GM23248 (cell line): ENCODE results near the gene DNAJB2. TPM values are rescaled to one million over a fixed set of nuclear protein-coding genes. Genes with fewer than 3 reads are reported as not detected.

ENCODE experiments used
- DNase-seq: peaks from one replicate; pipeline ENCODE4 v3.0.0-alpha.2; 2015
- H2AFZ ChIP-seq: fragments of 200-600 bp; sonication (generic); 2 replicates; pipeline ENCODE4 v1.6.1; 2016; ENCODE audit warnings: antibody characterized with exemption
- H3F3A ChIP-seq: fragments of 200-600 bp; sonication (generic); 2 replicates; pipeline ENCODE4 v1.6.1; 2016; ENCODE audit warnings: mild to moderate bottlenecking, antibody characterized with exemption, mixed run types; ENCODE audit not compliant: insufficient read depth
- H3K27ac ChIP-seq: fragments of 200-600 bp; sonication (generic); 2 replicates; pipeline ENCODE4 v1.5.1; 2016; ENCODE audit warnings: mild to moderate bottlenecking
- H3K27me3 ChIP-seq: fragments of 200-600 bp; sonication (generic); replicated peaks from 2 replicates; pipeline ENCODE4 v1.6.1; 2016; ENCODE audit warnings: mild to moderate bottlenecking; ENCODE audit not compliant: insufficient read depth
- H3K36me3 ChIP-seq: fragments of 200-600 bp; sonication (generic); 2 replicates; pipeline ENCODE4 v1.6.1; 2016; ENCODE audit warnings: low read depth, mild to moderate bottlenecking
- H3K4me1 ChIP-seq: fragments of 200-600 bp; sonication (generic); 2 replicates; pipeline ENCODE4 v1.6.1; 2016; ENCODE audit warnings: mild to moderate bottlenecking; ENCODE audit not compliant: insufficient read depth
- H3K4me2 ChIP-seq: fragments of 200-600 bp; sonication (generic); one replicate; pipeline ENCODE4 v1.6.1; 2016; ENCODE audit warnings: mild to moderate bottlenecking; ENCODE audit not compliant: unreplicated experiment
- H3K4me3 ChIP-seq: fragments of 200-600 bp; sonication (generic); 2 replicates; pipeline ENCODE4 v1.5.1; 2016; ENCODE audit warnings: mild to moderate bottlenecking
- H3K79me2 ChIP-seq: fragments of 200-600 bp; sonication (generic); 2 replicates; pipeline ENCODE4 v1.6.1; 2016; ENCODE audit warnings: mild to moderate bottlenecking; ENCODE audit not compliant: insufficient read depth
- H3K9ac ChIP-seq: fragments of 200-600 bp; sonication (generic); 2 replicates; pipeline ENCODE4 v1.6.1; 2016; ENCODE audit warnings: mild to moderate bottlenecking
- H3K9me2 ChIP-seq: fragments of 200-600 bp; sonication (generic); 2 replicates; pipeline ENCODE4 v1.6.1; 2016; ENCODE audit warnings: mixed run types, mild to moderate bottlenecking, moderate library complexity; ENCODE audit not compliant: insufficient read depth
- H3K9me3 ChIP-seq: fragments of 200-600 bp; sonication (generic); one replicate; pipeline ENCODE4 v1.6.1; 2017; ENCODE audit warnings: low read depth
- H4K20me1 ChIP-seq: fragments of 200-600 bp; sonication (generic); 2 replicates; pipeline ENCODE4 v1.6.0; 2016; ENCODE audit not compliant: insufficient read depth
- EZH2 ChIP-seq: fragments of 200-600 bp; sonication (generic); IDR thresholded peaks from 2 replicates; pipeline ENCODE4 v1.6.1; 2018; ENCODE audit warnings: antibody characterized with exemption, mild to moderate bottlenecking; ENCODE audit not compliant: insufficient read depth, poor library complexity, severe bottlenecking
- EZH2phosphoT487 ChIP-seq: fragments of 200-600 bp; sonication (generic); IDR thresholded peaks from 2 replicates; pipeline ENCODE4 v1.6.1; 2018; ENCODE audit warnings: antibody characterized with exemption, moderate library complexity, mild to moderate bottlenecking, low read depth; ENCODE audit not compliant: insufficient read depth
- WGBS, 2 experiments: methylation state at CpG; one replicate each; pipeline ENCODE4 v1.1.6; 2015 to 2017; ENCODE audit warnings: low lambda C conversion rate in 2 of 2, low coverage in 1 of 2; ENCODE audit errors: missing lambda C conversion rate in 2 of 2; 5-methylcytosine and 5-hydroxymethylcytosine counted together
- in situ Hi-C: fragments of 300-500 bp; cut with MboI; formaldehyde crosslinking; loops from 2 replicates; pipeline ENCODE4 v1.15.0; 2020
- polyA plus RNA-seq: library from polyadenylated mRNA; unstranded; fragments of >200 nt; fragmentation: Nextera tagmentation; extraction: Ambion mirVana; gene quantifications from 2 replicates; pipeline ENCODE4 v1.2.1, GENCODE V29; 2016
- total RNA-seq: library from RNA; depleted of rRNA; stranded (reverse); fragments of >200 nt; shearing (Covaris generic); gene quantifications from 2 replicates; pipeline ENCODE4 v1.2.3, GENCODE V29; 2014

Gene DNAJB2
- total and polyA plus RNA-seq, 2 experiments from 2014 or later = 12.6 to 53.7 TPM

- Histone ChIP-seq H3K9me3 (no peaks in the 10 kb centered on the region), H3K4me3 (no peak overlapping the region), H3K4me1 (no peaks in the 10 kb centered on the region), H3K9me2 (no peaks in the 10 kb centered on the region), H3K27me3 (no peaks in the 10 kb centered on the region), H2AFZ (no peak overlapping the region), H3K4me2 (no peak overlapping the region), H3K36me3 (no peaks in the 10 kb centered on the region), H3F3A (no peaks in the 10 kb centered on the region), H3K9ac (no peak overlapping the region), H3K79me2 (no peaks in the 10 kb centered on the region), H4K20me1 (no peaks in the 10 kb centered on the region), H3K27ac (no peak overlapping the region)
- TF ChIP-seq EZH2phosphoT487 (no peak), EZH2 (no peak)
- DNase-seq = no peak
- in situ Hi-C loops = no loop called here
- WGBS, 2 experiments = 54 to 58% methylated on average over 5 of the region's 5 CpGs
Observed at GRCh38 chr2:219266232-219266631, 12.9 kb upstream of the DNAJB2 start.

GRCh38 chr2:219266886-219267285, 12.3 kb upstream of the DNAJB2 start:
- Histone ChIP-seq H3K4me3 (no peak overlapping the region), H3K27ac (no peak overlapping the region), H3K79me2 (no peaks in the 10 kb centered on the region), H3K36me3 (no peaks in the 10 kb centered on the region), H3K9me3 (no peaks in the 10 kb centered on the region), H3K9me2 (no peaks in the 10 kb centered on the region), H3K27me3 (no peaks in the 10 kb centered on the region), H4K20me1 (no peaks in the 10 kb centered on the region), H3F3A (no peaks in the 10 kb centered on the region), H2AFZ (no peak overlapping the region), H3K4me1 (no peaks in the 10 kb centered on the region), H3K4me2 (no peak overlapping the region), H3K9ac (no peak overlapping the region)
- in situ Hi-C loops = no loop called here
- DNase-seq = no peak
- no peak for TF ChIP-seq EZH2
- no peak for TF ChIP-seq EZH2phosphoT487
- 50% methylated on average over 1 of the region's 1 CpG; no CpG with 5 or more reads in 1 of the 2 experiments for WGBS, 2 experiments

- WGBS, 2 experiments = 41 to 54% methylated on average over 2 of the region's 2 CpGs
- H3K27ac ChIP-seq = no peak overlapping the region
- TF ChIP-seq EZH2 (no peak), EZH2phosphoT487 (no peak)
Observed at GRCh38 chr2:219268294-219268693, 10.9 kb upstream of the DNAJB2 start.

GRCh38 chr2:219269362-219270054, 9.7 kb upstream of the DNAJB2 start:
- TF ChIP-seq EZH2 = no peak
- TF ChIP-seq EZH2phosphoT487 = no peak
- Histone ChIP-seq H3F3A (peaks cover 12% of the 10 kb centered on the region), H3K27me3 (no peaks in the 10 kb centered on the region), H3K9ac (no peak overlapping the region), H3K9me2 (no peaks in the 10 kb centered on the region), H3K9me3 (no peaks in the 10 kb centered on the region), H3K4me1 (peaks cover 23% of the 10 kb centered on the region), H3K4me2 (no peak overlapping the region), H3K36me3 (no peaks in the 10 kb centered on the region), H3K4me3 (no peak overlapping the region), H3K79me2 (no peaks in the 10 kb centered on the region), H4K20me1 (no peaks in the 10 kb centered on the region), H3K27ac (no peak overlapping the region), H2AFZ (no peak overlapping the region)
- DNase-seq = no peak
- in situ Hi-C loops = no loop called here
- WGBS, 2 experiments = 52 to 55% methylated on average over 8 of the region's 8 CpGs

More at GRCh38 chr2:219268294-219268693, 10.9 kb upstream of the DNAJB2 start:
- H3K4me2 ChIP-seq = no peak overlapping the region
- H3K4me3 ChIP-seq = no peak overlapping the region
- no peak overlapping the region for H3K9ac ChIP-seq
- H3K79me2 ChIP-seq = no peaks in the 10 kb centered on the region
- no peaks in the 10 kb centered on the region for H3K36me3 ChIP-seq
- H3K9me2 ChIP-seq = no peaks in the 10 kb centered on the region
- no peak overlapping the region for H2AFZ ChIP-seq
- no peak for DNase-seq
- peaks cover under 1% of the 10 kb centered on the region; the same call in 1 of the 2 replicates for H3F3A ChIP-seq
- H4K20me1 ChIP-seq = no peaks in the 10 kb centered on the region
- H3K9me3 ChIP-seq = no peaks in the 10 kb centered on the region
- in situ Hi-C loops = no loop called here
- H3K27me3 ChIP-seq = no peaks in the 10 kb centered on the region
- H3K4me1 ChIP-seq = 0 out of 2 replicates have a peak, but pooled peaks cover 11% of the 10 kb centered on the region

- WGBS, 2 experiments = 76 to 78% methylated on average over 5 of the region's 5 CpGs
- no peaks in the 10 kb centered on the region for H3K9me2 ChIP-seq
- H3F3A ChIP-seq = peaks cover 16% of the 10 kb centered on the region
- peaks cover 27% of the 10 kb centered on the region for H3K4me1 ChIP-seq
- in situ Hi-C loops = no loop called here
- TF ChIP-seq EZH2phosphoT487 (no peak), EZH2 (no peak)
- no peaks in the 10 kb centered on the region for H3K27me3 ChIP-seq
- no peaks in the 10 kb centered on the region for H3K79me2 ChIP-seq
- no peak overlapping the region for H3K4me2 ChIP-seq
- no peak overlapping the region for H3K27ac ChIP-seq
- no peaks in the 10 kb centered on the region for H3K36me3 ChIP-seq
- no peak overlapping the region for H3K4me3 ChIP-seq
- no peaks in the 10 kb centered on the region for H3K9me3 ChIP-seq
- no peak for DNase-seq
- H2AFZ ChIP-seq = no peak overlapping the region
- no peak overlapping the region for H3K9ac ChIP-seq
- no peaks in the 10 kb centered on the region for H4K20me1 ChIP-seq
Observed at GRCh38 chr2:219270055-219270372, 9.2 kb upstream of the DNAJB2 start.
